Panc1 (cell line): ENCODE results near the gene WBP1L.

Experiments
- POLR2AphosphoS5 ChIP-seq: IDR thresholded peaks from 2 replicates; pipeline ENCODE4 v1.6.1; 2012; ENCODE audit warnings: mild to moderate bottlenecking, low read depth, low read length, moderate library complexity
- TF ChIP-seq, protein P1 (sequence below): fragments of 450-650 bp; IDR thresholded peaks from 2 replicates; pipeline ENCODE4 v1.5.1; 2017; ENCODE audit warnings: mild to moderate bottlenecking
- TF ChIP-seq, protein P2 (sequence below), 2 experiments: IDR thresholded peaks; 2 replicates each; pipeline ENCODE4 v1.6.1; 2011 to 2012; ENCODE audit warnings: low read depth in 2 of 2, control low read depth in 1 of 2, low read length in 1 of 2, mild to moderate bottlenecking in 1 of 2, moderate library complexity in 1 of 2; ENCODE audit not compliant: insufficient read depth in 1 of 2

DNA sequence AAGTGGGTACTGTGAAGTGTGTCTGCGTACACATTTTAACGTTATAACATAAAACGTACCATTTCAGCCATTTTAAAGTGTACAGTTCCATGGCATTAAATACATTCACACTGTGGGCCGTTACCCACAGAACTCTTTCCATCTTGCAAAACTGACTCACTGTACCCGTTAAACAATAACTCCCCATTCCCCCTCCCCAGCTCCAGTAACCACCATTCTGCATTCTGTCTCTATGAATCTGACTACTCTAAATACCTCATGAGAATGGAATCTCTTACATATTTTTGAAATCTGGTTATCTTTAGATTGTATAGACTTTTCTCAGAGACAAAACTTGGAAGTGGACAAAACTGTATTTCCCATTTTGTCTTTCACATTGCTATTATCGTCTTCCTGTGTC, 38.8 kb upstream of the WBP1L start:
- TF ChIP-seq, protein P1, sequence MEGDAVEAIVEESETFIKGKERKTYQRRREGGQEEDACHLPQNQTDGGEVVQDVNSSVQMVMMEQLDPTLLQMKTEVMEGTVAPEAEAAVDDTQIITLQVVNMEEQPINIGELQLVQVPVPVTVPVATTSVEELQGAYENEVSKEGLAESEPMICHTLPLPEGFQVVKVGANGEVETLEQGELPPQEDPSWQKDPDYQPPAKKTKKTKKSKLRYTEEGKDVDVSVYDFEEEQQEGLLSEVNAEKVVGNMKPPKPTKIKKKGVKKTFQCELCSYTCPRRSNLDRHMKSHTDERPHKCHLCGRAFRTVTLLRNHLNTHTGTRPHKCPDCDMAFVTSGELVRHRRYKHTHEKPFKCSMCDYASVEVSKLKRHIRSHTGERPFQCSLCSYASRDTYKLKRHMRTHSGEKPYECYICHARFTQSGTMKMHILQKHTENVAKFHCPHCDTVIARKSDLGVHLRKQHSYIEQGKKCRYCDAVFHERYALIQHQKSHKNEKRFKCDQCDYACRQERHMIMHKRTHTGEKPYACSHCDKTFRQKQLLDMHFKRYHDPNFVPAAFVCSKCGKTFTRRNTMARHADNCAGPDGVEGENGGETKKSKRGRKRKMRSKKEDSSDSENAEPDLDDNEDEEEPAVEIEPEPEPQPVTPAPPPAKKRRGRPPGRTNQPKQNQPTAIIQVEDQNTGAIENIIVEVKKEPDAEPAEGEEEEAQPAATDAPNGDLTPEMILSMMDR = no peak
- TF ChIP-seq, protein P2, sequence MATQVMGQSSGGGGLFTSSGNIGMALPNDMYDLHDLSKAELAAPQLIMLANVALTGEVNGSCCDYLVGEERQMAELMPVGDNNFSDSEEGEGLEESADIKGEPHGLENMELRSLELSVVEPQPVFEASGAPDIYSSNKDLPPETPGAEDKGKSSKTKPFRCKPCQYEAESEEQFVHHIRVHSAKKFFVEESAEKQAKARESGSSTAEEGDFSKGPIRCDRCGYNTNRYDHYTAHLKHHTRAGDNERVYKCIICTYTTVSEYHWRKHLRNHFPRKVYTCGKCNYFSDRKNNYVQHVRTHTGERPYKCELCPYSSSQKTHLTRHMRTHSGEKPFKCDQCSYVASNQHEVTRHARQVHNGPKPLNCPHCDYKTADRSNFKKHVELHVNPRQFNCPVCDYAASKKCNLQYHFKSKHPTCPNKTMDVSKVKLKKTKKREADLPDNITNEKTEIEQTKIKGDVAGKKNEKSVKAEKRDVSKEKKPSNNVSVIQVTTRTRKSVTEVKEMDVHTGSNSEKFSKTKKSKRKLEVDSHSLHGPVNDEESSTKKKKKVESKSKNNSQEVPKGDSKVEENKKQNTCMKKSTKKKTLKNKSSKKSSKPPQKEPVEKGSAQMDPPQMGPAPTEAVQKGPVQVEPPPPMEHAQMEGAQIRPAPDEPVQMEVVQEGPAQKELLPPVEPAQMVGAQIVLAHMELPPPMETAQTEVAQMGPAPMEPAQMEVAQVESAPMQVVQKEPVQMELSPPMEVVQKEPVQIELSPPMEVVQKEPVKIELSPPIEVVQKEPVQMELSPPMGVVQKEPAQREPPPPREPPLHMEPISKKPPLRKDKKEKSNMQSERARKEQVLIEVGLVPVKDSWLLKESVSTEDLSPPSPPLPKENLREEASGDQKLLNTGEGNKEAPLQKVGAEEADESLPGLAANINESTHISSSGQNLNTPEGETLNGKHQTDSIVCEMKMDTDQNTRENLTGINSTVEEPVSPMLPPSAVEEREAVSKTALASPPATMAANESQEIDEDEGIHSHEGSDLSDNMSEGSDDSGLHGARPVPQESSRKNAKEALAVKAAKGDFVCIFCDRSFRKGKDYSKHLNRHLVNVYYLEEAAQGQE (IDR thresholded peaks at IDR 0.05; ENCODE audit: insufficient read depth in 1 of 2, low read depth in 2 of 2, low read length in 1 of 2) = no peak
- TF ChIP-seq POLR2AphosphoS5 = no peak
